CD4-positive, alpha-beta T cell treated with Interleukin-15 for 4 hours (primary cell): ENCODE results near the gene RBMS1.
A peak's percentile ranks its signal among the peaks of the same experiment; 100 is the strongest.

Experiments
- DNase-seq: peaks from one replicate; pipeline ENCODE4 v3.0.0-alpha.2; 2020; ENCODE audit warnings: low spot score

The RBMS1 gene

GRCh38 chr2:160408173-160408958, 85.2 kb downstream of the RBMS1 start:
- DNase-seq, result no peak

GRCh38 chr2:160407393-160408172, 86.0 kb downstream of the RBMS1 start:
- peak; percentile 54 for DNase-seq

GRCh38 chr2:160406591-160407392, 86.8 kb downstream of the RBMS1 start:
- DNase-seq, result peak; percentile 84

GRCh38 chr2:160405077-160405867, 88.3 kb downstream of the RBMS1 start:
- DNase-seq, result no peak

GRCh38 chr2:160402997-160403979, 90.3 kb downstream of the RBMS1 start:
- peak; percentile 27 for DNase-seq

GRCh38 chr2:160402501-160402900, 91.1 kb downstream of the RBMS1 start:
- DNase-seq, result no peak

- DNase-seq, result no peak
Observed at GRCh38 chr2:160401895-160402294, 91.7 kb downstream of the RBMS1 start.

- DNase-seq, result no peak
Observed at GRCh38 chr2:160399880-160400279, 93.7 kb downstream of the RBMS1 start.

GRCh38 chr2:160397530-160397865, 96.1 kb downstream of the RBMS1 start:
- DNase-seq, result no peak

- peak; percentile 61 for DNase-seq
Observed at GRCh38 chr2:160394153-160394552, 99.5 kb downstream of the RBMS1 start.

GRCh38 chr2:160392201-160392600, 101.4 kb downstream of the RBMS1 start:
- no peak for DNase-seq

GRCh38 chr2:160390544-160391455, 102.8 kb downstream of the RBMS1 start:
- no peak for DNase-seq

- no peak for DNase-seq
Observed at GRCh38 chr2:160389875-160390274, 103.7 kb downstream of the RBMS1 start.

- peak; percentile 32 for DNase-seq
Observed at GRCh38 chr2:160388464-160389263, 104.9 kb downstream of the RBMS1 start.

GRCh38 chr2:160387558-160388262, 105.9 kb downstream of the RBMS1 start:
- DNase-seq, result no peak

- DNase-seq, result no peak
Observed at GRCh38 chr2:160384791-160385190, 108.8 kb downstream of the RBMS1 start.

GRCh38 chr2:160381425-160381951, 112.1 kb downstream of the RBMS1 start:
- DNase-seq, result no peak

- no peak for DNase-seq
Observed at GRCh38 chr2:160380611-160381010, 113.0 kb downstream of the RBMS1 start.
